Activated CD4-positive, alpha-beta T cell treated with anti-CD3 and anti-CD28 coated beads for 24 hours (primary cell): Measurements from ENCODE around the gene TCF4.
"Not testable (repeated sequence)": the region's sequence is repeated elsewhere in the genome, so short reads cannot be mapped to it uniquely, and the experiment has no call there.

Experiments used
- DNase-seq, 2 donors: peaks; one replicate each; pipeline ENCODE4 v3.0.0-alpha.2; 2020; ENCODE audit warnings: low read depth in 2 of 2

The TCF4 gene

GRCh38 chr18:55477499-55477859, 110.5 kb downstream of the TCF4 start:
- no peak for DNase-seq

DNA sequence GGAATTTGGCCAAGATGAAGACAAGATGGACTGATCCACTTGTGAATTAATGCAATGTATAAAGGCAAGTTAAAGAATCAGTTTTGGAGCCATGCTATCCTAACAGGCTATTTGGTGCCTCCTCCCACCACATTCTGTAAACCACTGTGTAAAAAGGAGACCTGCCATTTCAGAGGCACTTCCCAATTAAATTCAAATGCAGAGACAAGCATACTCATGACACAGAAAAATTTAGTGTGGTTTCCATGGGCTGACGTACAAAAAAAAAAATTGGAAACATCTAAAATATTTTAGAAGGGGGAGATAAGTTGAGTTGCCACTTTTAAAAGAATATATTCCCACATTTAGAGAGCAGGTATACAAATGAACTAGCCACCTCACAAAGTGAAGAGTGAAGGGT, 112.1 kb downstream of the TCF4 start:
- DNase-seq, result no peak

- no peak for DNase-seq
Measured at GRCh38 chr18:55475467-55475866, 112.5 kb downstream of the TCF4 start.

- no peak for DNase-seq
Measured at GRCh38 chr18:55473560-55473959, 114.4 kb downstream of the TCF4 start.

DNA sequence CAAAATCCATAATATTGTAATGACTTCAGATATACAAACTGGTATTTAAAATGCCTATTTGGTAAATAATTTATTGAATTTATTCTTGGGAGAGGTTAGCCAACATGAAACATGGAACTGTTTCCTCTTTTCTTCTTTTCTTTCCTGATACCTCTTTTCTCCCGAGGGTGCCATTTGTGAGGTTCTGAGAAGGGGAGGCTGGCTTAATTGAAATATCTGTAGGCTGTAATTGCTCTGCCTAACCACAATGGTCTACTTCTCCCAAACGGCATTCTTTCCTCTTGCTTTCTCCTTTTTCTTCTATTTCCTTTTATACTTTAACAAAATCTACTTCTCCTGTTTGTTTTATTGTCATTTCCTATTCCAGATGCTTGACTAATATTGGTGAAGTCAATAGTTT, 114.9 kb downstream of the TCF4 start:
- DNase-seq, result no peak

DNA sequence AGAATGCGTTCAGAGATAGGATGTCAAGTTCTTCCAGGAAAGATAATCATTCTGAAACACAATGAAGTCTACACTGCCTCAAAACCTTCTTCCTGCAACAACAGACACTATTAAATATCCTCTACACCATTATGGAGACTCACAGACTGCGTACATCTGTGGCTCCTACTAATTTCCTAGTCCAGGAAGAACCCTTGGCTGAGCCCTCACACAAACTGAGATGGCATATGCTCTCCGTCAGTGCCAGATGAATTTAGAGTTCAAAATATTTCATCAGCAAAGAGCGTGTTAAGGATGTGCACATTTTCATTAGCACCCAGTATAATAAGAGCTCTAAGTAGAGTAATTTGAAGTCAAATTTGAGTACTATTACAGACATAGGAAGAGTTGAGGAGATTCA, 117.2 kb downstream of the TCF4 start:
- DNase-seq, result no peak

DNA sequence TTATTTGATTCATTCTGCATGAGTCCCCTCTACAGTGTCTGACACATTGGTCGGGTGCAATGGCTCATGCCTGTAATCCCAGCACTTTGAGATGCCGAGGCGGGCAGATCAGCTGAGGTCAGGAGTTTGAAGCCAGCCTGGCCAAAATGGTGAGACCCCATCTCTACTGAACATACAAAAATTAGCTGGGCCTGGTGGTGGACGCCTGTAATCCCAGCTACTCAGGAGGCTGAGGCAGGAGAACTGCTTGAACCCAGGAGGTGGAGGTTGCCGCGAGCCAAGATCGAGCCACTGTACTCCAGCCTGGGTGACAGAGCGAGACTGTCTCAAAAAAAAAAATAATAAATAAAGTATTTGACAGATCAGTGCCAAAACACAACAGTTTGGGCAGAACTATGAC, 118.9 kb downstream of the TCF4 start:
- not testable (repeated sequence) for DNase-seq

- DNase-seq, result no peak
Measured at GRCh38 chr18:55466789-55467188, 121.2 kb downstream of the TCF4 start.

DNA sequence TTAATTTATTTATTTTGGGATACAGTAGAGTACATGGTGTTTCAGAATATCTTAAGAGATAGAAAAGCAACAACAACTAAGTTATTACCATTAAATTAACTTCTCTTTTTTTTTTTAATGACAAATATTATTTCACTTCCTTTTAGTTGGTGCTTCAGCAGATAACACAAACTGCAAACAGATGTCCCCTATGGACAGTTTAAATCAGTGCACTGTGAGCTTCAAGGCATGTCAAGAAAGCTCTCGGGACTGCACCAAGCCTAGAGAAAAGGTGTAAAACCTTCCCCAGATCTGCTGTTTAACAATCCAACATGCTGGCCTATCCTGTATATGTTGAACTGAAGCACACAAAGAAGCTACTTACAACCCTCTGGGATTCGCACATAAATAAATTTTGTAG, 122.7 kb downstream of the TCF4 start:
- DNase-seq, result no peak

- DNase-seq, result no peak
Measured at GRCh38 chr18:55464581-55464980, 123.4 kb downstream of the TCF4 start.

- no peak for DNase-seq
Measured at GRCh38 chr18:55462652-55463051, 125.3 kb downstream of the TCF4 start.

- DNase-seq, result no peak
Measured at GRCh38 chr18:55461848-55462247, 126.1 kb downstream of the TCF4 start.

GRCh38 chr18:55458456-55459203, 129.4 kb downstream of the TCF4 start:
- no peak for DNase-seq

- no peak for DNase-seq
Measured at GRCh38 chr18:55457028-55457427, 131.0 kb downstream of the TCF4 start.

- DNase-seq, result no peak
Measured at GRCh38 chr18:55455938-55456337, 132.1 kb downstream of the TCF4 start.

- DNase-seq, result no peak
Measured at GRCh38 chr18:55453186-55453585, 134.8 kb downstream of the TCF4 start.

GRCh38 chr18:55452123-55452611, 135.8 kb downstream of the TCF4 start:
- DNase-seq, result no peak

DNA sequence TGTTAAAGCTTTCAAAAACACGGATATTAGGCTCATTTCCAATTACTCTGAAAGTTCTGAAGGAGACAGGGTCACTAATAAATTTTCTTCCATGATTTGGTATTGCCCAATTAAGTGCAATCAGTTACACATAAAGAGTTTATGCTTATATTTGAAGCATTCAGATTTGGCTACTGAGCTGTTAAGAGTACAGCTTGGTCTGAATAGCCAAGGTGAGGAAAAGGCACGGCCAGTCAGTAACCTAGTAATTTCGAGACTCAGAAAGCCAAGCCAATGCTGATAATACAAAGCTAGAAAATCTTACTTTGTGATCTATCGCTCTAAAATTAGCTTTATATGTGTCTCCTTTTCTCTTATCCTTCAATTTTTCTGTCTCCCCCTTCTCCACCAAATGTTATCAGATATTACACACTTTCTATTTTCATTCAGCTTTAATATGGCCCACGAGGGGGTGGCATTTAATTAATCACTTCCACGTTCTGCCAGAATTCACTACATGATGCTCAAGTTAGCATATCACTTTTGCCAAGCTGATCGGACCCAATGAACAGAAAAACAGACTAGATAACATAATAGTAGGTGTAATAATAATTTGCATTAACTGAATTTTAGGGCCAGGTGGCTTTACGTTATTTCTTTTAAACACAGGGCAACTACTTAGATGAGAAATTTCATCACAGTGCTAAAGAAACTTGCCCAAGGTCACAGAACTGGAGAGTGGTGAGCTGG, 138.4 kb downstream of the TCF4 start:
- no peak for DNase-seq

- DNase-seq, result no peak
Measured at GRCh38 chr18:55448420-55448819, 139.6 kb downstream of the TCF4 start.

GRCh38 chr18:55447672-55448018, 140.3 kb downstream of the TCF4 start:
- DNase-seq, result no peak

GRCh38 chr18:55446996-55447671, 140.9 kb downstream of the TCF4 start:
- DNase-seq, result no peak

GRCh38 chr18:55444536-55444935, 143.5 kb downstream of the TCF4 start:
- DNase-seq, result no peak

GRCh38 chr18:55443776-55444175, 144.2 kb downstream of the TCF4 start:
- no peak for DNase-seq
